Activated CD4-positive, alpha-beta memory T cell treated with anti-CD3 and anti-CD28 coated beads, Interleukin-2, amount 10 ng/mL, durations not matched to agents 7 days and 5 days (primary cell): ENCODE data around the gene FNDC3B. TPM values are rescaled to one million over a fixed set of nuclear protein-coding genes. Genes with fewer than 3 reads are reported as not detected.
"Not testable (repeated sequence)": the region's sequence is repeated elsewhere in the genome, so short reads cannot be mapped to it uniquely, and the experiment has no call there.

Experiments
- CTCF ChIA-PET: fragments of 350-600 bp; sonication (Branson Sonifier 250); formaldehyde crosslinking; loops from one replicate; lab custom pipeline; 2021; ENCODE audit warnings: antibody characterized with exemption, inconsistent platforms; lab: Charles Lee
- POLR2A ChIA-PET: fragments of 350-600 bp; sonication (Branson Sonifier 250); formaldehyde crosslinking; loops from one replicate; lab custom pipeline; 2021; ENCODE audit warnings: antibody characterized with exemption; lab: Charles Lee
- DNase-seq: peaks from one replicate; pipeline ENCODE4 v3.0.0-alpha.2; 2020
- H3K27ac Mint-ChIP-seq: one replicate; pipeline ENCODE4 v1.8.0; 2021; ENCODE audit warnings: mild to moderate bottlenecking, mixed read lengths
- H3K27me3 Mint-ChIP-seq: one replicate; pipeline ENCODE4 v1.8.0; 2021; ENCODE audit warnings: mixed read lengths
- H3K36me3 Mint-ChIP-seq: one replicate; pipeline ENCODE4 v1.8.0; 2021; ENCODE audit warnings: low read depth, mixed read lengths
- H3K4me1 Mint-ChIP-seq: one replicate; pipeline ENCODE4 v1.8.0; 2021; ENCODE audit warnings: mixed read lengths
- H3K4me3 Mint-ChIP-seq: one replicate; pipeline ENCODE4 v1.8.0; 2021; ENCODE audit warnings: mild to moderate bottlenecking, mixed read lengths
- H3K9me3 Mint-ChIP-seq: one replicate; pipeline ENCODE4 v1.8.0; 2021; ENCODE audit warnings: mixed read lengths
- total RNA-seq, 2 experiments: library from RNA; stranded (reverse); gene quantifications; one replicate each; pipeline ENCODE4 v1.2.3, GENCODE V29; 2021

FNDC3B gene
- total RNA-seq, 2 experiments from 2014 or later, result 21.6 to 21.8 TPM

- Mint-ChIP-seq H3K4me1 (peaks cover 2% of the 10 kb centered on the region), H3K4me3 (no peak overlapping the region), H3K27ac (no peak overlapping the region), H3K27me3 (no peaks in the 10 kb centered on the region), H3K9me3 (peaks cover 30% of the 10 kb centered on the region), H3K36me3 (peaks cover 49% of the 10 kb centered on the region)
- CTCF ChIA-PET, result interaction anchor here (0.6 kb wide), 1 partner anchor 75 kb away, joined by 3 read pairs; no protein-coding TSS in a partner anchor
- POLR2A ChIA-PET, result no interaction called here
- no peak for DNase-seq
These were observed 204.6 kb downstream of the FNDC3B start for GRCh38 chr3:172244011-172244410.

GRCh38 chr3:172245241-172245640, 205.9 kb downstream of the FNDC3B start:
- Mint-ChIP-seq H3K27me3 (no peaks in the 10 kb centered on the region), H3K9me3 (peaks cover 28% of the 10 kb centered on the region), H3K4me3 (no peak overlapping the region), H3K27ac (no peak overlapping the region), H3K36me3 (peaks cover 46% of the 10 kb centered on the region), H3K4me1 (peaks cover 2% of the 10 kb centered on the region)
- DNase-seq, result no peak
- CTCF ChIA-PET, result interaction anchor here (0.9 kb wide), 1 partner anchor 9 kb away, joined by 3 read pairs; no protein-coding TSS in a partner anchor
- POLR2A ChIA-PET, result no interaction called here

GRCh38 chr3:172246107-172246844, 206.9 kb downstream of the FNDC3B start:
- H3K36me3 Mint-ChIP-seq, result peaks cover 38% of the 10 kb centered on the region
- no peak for DNase-seq
- POLR2A ChIA-PET, result no interaction called here
- H3K4me3 Mint-ChIP-seq, result no peak overlapping the region
- CTCF ChIA-PET, result interaction anchor here (0.9 kb wide), 1 partner anchor 10 kb away, joined by 3 read pairs; no protein-coding TSS in a partner anchor
- H3K9me3 Mint-ChIP-seq, result peaks cover 21% of the 10 kb centered on the region
- H3K27me3 Mint-ChIP-seq, result no peaks in the 10 kb centered on the region
- no peak overlapping the region for H3K27ac Mint-ChIP-seq
- H3K4me1 Mint-ChIP-seq, result peaks cover 2% of the 10 kb centered on the region

- peaks cover 10% of the 10 kb centered on the region for H3K9me3 Mint-ChIP-seq
- CTCF ChIA-PET, result no interaction called here
- peaks cover 2% of the 10 kb centered on the region for H3K4me1 Mint-ChIP-seq
- POLR2A ChIA-PET, result no interaction called here
- H3K36me3 Mint-ChIP-seq, result peaks cover 24% of the 10 kb centered on the region
- DNase-seq, result no peak
- H3K27ac Mint-ChIP-seq, result no peak overlapping the region
- H3K4me3 Mint-ChIP-seq, result no peak overlapping the region
- H3K27me3 Mint-ChIP-seq, result no peaks in the 10 kb centered on the region
These were observed 208.3 kb downstream of the FNDC3B start for GRCh38 chr3:172247525-172248274.

- H3K9me3 Mint-ChIP-seq, result no peaks in the 10 kb centered on the region
- ChIA-PET CTCF (no interaction called here), POLR2A (no interaction called here)
- H3K4me3 Mint-ChIP-seq, result no peak overlapping the region
- H3K27ac Mint-ChIP-seq, result no peak overlapping the region
- H3K36me3 Mint-ChIP-seq, result peaks cover 15% of the 10 kb centered on the region
- no peaks in the 10 kb centered on the region for H3K27me3 Mint-ChIP-seq
- DNase-seq, result no peak
- H3K4me1 Mint-ChIP-seq, result peaks cover 2% of the 10 kb centered on the region
These were observed 209.7 kb downstream of the FNDC3B start for GRCh38 chr3:172249039-172249438.

GRCh38 chr3:172251211-172251610, 211.8 kb downstream of the FNDC3B start:
- ChIA-PET POLR2A (no interaction called here), CTCF (no interaction called here)
- no peak overlapping the region for H3K27ac Mint-ChIP-seq
- peaks cover 5% of the 10 kb centered on the region for H3K4me1 Mint-ChIP-seq
- peaks cover 20% of the 10 kb centered on the region for H3K36me3 Mint-ChIP-seq
- H3K9me3 Mint-ChIP-seq, result no peaks in the 10 kb centered on the region
- no peak for DNase-seq
- H3K4me3 Mint-ChIP-seq, result no peak overlapping the region
- no peaks in the 10 kb centered on the region for H3K27me3 Mint-ChIP-seq

GRCh38 chr3:172253200-172253599, 213.8 kb downstream of the FNDC3B start:
- POLR2A ChIA-PET, result no interaction called here
- H3K36me3 Mint-ChIP-seq, result peaks cover 15% of the 10 kb centered on the region
- CTCF ChIA-PET, result no interaction called here
- H3K27me3 Mint-ChIP-seq, result no peaks in the 10 kb centered on the region
- H3K27ac Mint-ChIP-seq, result no peak overlapping the region
- DNase-seq, result no peak
- H3K9me3 Mint-ChIP-seq, result no peaks in the 10 kb centered on the region
- peaks cover 3% of the 10 kb centered on the region for H3K4me1 Mint-ChIP-seq
- H3K4me3 Mint-ChIP-seq, result no peak overlapping the region

GRCh38 chr3:172254542-172254941, 215.2 kb downstream of the FNDC3B start:
- DNase-seq, result no peak
- CTCF ChIA-PET, result no interaction called here
- Mint-ChIP-seq H3K4me3 (no peak overlapping the region), H3K27me3 (no peaks in the 10 kb centered on the region), H3K27ac (no peak overlapping the region), H3K36me3 (peaks cover 18% of the 10 kb centered on the region), H3K4me1 (peaks cover 3% of the 10 kb centered on the region), H3K9me3 (no peaks in the 10 kb centered on the region)
- POLR2A ChIA-PET, result no interaction called here

- POLR2A ChIA-PET, result not testable (repeated sequence)
These were observed 215.9 kb downstream of the FNDC3B start for GRCh38 chr3:172255321-172255720.

GRCh38 chr3:172256101-172256734, 216.8 kb downstream of the FNDC3B start:
- Mint-ChIP-seq H3K4me3 (no peak overlapping the region), H3K36me3 (peaks cover 18% of the 10 kb centered on the region), H3K9me3 (no peaks in the 10 kb centered on the region), H3K27ac (no peak overlapping the region), H3K4me1 (peaks cover 4% of the 10 kb centered on the region), H3K27me3 (no peaks in the 10 kb centered on the region)
- ChIA-PET CTCF (no interaction called here), POLR2A (no interaction called here)
- DNase-seq, result no peak

More at GRCh38 chr3:172255321-172255720, 215.9 kb downstream of the FNDC3B start:
- H3K27me3 Mint-ChIP-seq, H3K4me1 Mint-ChIP-seq, DNase-seq, H3K4me3 Mint-ChIP-seq, H3K9me3 Mint-ChIP-seq, CTCF ChIA-PET, H3K27ac Mint-ChIP-seq: not testable (repeated sequence)
- peaks cover 18% of the 10 kb centered on the region for H3K36me3 Mint-ChIP-seq

- CTCF ChIA-PET, result no interaction called here
- H3K9me3 Mint-ChIP-seq, result no peaks in the 10 kb centered on the region
- H3K27ac Mint-ChIP-seq, result no peak overlapping the region
- H3K4me1 Mint-ChIP-seq, result peaks cover 4% of the 10 kb centered on the region
- peaks cover 25% of the 10 kb centered on the region for H3K36me3 Mint-ChIP-seq
- POLR2A ChIA-PET, result no interaction called here
- no peak overlapping the region for H3K4me3 Mint-ChIP-seq
- no peaks in the 10 kb centered on the region for H3K27me3 Mint-ChIP-seq
- DNase-seq, result no peak
These were observed 218.4 kb downstream of the FNDC3B start for GRCh38 chr3:172257648-172258400.

- Mint-ChIP-seq H3K27me3 (no peaks in the 10 kb centered on the region), H3K27ac (no peak overlapping the region), H3K36me3 (peaks cover 20% of the 10 kb centered on the region), H3K9me3 (no peaks in the 10 kb centered on the region), H3K4me1 (peaks cover 4% of the 10 kb centered on the region), H3K4me3 (no peak overlapping the region)
- ChIA-PET POLR2A (no interaction called here), CTCF (no interaction called here)
- DNase-seq, result no peak
These were observed 219.2 kb downstream of the FNDC3B start for GRCh38 chr3:172258624-172259023.
